Body of pancreas (tissue), 4 donors: ENCODE measurements around the gene EDEM1.

ENCODE experiments used
- CTCF ChIP-seq, 7 experiments: fragments of 450-650 bp in 4 of 7; fragments of 200-600 bp in 3 of 7; sonication (generic) in 3 of 7; IDR thresholded peaks; one replicate each; pipeline ENCODE4 v1.5.1; 2016 to 2019; ENCODE audit warnings: antibody characterized with exemption in 7 of 7
- POLR2A ChIP-seq, 3 donors: fragments of 450-650 bp; IDR thresholded peaks; one replicate each; pipeline ENCODE4 v1.6.1; 2016; ENCODE audit warnings: antibody characterized with exemption in 3 of 3, mild to moderate bottlenecking in 2 of 3

GRCh38 chr3:5255404-5256344 is 68.2 kb downstream of the EDEM1 start:
- TF ChIP-seq POLR2A (IDR thresholded peaks at IDR 0.05) (no peak), CTCF (IDR thresholded peaks at IDR 0.05) (no peak)
